ENCODE measurements around the gene PASK.

PASK gene

DNA sequence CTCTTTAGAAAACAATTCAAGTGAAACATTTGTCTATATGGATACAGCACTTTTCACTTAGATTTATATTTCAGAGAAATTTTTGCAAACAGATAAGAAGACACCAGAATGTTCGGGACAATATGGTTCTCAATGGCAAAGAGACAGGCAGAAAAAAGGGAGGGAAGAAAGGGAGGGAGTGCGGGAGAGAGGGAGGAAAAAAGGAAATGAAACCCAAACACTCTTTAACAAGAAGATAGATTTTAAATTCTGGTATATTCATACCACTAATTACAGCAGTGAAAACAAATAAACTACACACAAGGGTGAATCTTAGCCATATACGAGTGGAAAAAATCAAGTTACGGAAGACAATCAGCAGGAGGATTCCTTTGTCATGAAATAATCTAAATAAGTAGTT lies 3.0 kb downstream of the PASK start:
- no peak for DNase-seq (ENCODE audit: low read depth)

DNA sequence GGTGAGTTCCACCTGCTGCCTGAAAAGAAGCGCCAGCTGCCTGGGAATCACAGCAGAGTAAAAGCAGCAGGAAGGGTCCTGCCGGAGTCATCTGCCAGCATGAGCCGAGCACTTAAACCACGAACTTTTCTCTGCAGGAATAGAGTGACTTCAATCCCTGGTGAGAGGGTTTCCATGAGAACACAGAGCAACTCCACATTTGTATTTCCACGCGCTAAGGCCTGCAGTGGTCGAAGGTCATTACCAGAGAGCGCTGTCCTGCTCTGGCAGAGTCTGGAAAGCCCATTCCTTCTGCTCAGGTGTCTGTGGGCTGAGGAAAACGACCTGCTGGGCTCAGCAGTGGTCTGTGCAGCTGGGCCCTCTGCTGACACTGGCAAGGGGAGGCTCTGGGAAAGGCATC lies 6.7 kb downstream of the PASK start:
- DNase-seq (ENCODE audit: low read depth): no peak

DNA sequence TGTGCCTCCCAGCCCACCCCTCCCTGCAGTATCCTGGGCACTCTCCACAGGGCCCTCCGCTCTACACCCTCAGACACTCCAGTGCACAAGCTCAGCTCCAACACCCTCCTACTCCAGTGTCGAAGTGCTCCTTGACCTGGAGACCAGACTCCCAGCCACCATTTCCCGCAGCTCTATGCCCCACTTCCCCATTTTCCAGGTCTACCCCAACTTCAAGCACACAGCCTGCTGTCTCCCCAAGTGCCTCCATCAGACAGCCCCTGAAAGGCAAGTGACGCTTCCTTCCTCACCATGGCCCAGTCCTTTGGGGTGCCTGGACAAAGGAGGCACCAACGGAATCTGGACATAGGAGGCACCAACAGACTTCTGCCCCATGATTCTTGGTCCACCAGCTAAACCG lies 7.2 kb downstream of the PASK start:
- no peak for DNase-seq (ENCODE audit: low read depth)

DNA sequence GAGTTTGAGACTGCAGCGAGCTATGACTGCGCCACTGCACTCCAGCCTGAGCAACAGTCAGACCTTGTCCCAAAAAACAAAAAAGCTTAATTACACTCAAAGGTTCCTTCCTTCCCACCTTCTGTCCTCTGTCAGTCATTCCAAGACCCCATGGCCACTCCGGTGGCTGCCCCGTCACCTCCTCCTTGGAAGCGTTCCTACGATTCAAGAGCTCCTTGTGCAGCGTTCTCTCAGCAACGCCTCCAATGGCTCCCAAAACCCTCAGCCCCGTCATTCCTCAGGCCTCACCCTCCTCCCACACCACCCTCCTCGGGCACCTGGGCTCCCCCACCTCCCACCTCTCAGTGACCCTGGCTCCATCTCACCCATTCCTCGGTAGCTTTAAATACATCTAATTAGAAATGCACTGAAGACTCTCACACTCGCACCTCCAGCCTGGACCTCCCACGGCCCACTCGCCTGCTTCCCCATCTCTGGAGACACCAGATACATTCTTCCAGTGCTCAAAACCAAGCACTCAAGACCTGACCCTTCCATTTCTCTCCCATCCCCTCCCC lies 8.0 kb downstream of the PASK start:
- DNase-seq (ENCODE audit: low read depth): no peak

DNA sequence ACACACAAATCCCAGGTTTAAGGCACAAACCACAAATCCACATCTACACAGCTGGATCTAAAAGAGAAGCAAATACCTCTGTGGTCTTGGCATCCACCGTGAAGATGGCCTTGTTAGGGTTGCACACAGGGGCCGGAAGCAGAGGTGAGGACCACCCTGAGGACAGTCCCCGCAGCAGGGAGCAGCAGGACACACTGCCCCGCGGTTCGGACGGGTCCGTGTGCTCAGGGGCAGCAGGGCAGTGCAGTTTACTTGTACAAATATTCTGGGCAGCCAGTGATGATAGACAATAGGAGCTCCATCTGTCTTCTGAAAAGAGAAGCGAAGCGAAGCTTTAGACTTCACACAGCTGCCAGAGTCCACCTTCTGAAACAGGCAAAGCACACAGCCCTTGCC lies 8.8 kb downstream of the PASK start:
- no peak for DNase-seq (ENCODE audit: low read depth)

DNA sequence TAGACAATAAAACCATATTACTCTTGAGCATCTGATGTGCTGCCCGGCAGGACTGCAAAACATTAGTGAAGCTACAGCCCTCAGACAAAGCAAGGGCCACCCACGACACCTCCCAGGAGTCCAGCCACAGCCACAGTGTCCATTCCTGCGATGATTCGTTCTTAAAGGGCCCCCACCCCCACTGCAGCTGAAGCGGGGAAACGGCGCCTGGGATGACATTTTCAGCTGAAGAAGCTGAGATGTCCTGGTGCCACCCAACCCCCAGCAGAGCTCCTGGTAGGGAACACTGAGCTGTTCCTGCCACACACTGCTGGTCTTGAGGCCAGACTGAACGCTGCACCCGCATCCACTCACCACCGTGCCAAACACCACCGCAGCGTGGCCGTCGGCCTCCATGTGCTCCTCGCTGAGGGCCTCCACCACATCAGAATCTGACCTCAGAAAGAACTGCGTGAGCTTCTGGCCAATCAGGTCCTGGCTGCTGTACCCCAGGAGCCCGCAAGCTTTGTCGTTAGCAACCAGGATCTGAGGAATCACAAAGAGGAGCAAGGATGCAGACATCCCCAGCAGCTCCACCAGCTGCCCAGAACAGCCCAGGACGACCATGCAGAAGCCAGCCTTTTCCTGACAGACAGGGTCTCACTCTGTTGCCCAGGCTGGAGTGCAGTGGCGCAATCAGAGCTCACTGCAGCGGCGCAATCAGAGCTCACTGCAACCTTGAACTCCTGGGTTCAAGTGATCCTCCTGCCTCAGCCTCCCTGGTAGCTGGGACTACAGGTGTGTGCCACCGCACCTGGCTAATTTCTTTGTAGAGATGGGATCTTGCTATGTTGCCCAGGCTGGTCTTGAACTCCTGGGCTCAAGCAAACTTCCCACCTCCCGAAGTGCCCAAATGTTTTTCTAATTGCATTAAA lies 9.5 kb downstream of the PASK start:
- no peak for DNase-seq (ENCODE audit: low read depth)

DNA sequence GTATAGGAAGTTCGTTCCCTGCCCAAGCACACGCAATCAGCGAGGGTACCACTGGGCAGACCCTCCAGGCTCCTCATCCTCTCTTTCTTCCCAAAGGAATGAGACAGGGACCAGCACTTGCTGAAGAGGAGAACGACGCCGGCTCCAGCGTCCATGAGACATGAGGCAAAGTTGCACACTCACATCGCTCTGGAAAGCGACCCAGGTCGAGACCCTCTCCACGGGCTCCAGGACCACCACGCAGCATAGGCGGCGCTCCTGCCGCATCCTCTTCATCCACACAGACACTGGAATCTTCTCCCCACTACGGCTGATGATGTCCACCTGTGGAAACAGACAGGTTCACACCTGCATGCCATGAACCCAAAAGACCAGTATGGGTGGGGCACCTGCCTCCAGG lies 10.8 kb downstream of the PASK start:
- no peak for DNase-seq (ENCODE audit: low read depth)

DNA sequence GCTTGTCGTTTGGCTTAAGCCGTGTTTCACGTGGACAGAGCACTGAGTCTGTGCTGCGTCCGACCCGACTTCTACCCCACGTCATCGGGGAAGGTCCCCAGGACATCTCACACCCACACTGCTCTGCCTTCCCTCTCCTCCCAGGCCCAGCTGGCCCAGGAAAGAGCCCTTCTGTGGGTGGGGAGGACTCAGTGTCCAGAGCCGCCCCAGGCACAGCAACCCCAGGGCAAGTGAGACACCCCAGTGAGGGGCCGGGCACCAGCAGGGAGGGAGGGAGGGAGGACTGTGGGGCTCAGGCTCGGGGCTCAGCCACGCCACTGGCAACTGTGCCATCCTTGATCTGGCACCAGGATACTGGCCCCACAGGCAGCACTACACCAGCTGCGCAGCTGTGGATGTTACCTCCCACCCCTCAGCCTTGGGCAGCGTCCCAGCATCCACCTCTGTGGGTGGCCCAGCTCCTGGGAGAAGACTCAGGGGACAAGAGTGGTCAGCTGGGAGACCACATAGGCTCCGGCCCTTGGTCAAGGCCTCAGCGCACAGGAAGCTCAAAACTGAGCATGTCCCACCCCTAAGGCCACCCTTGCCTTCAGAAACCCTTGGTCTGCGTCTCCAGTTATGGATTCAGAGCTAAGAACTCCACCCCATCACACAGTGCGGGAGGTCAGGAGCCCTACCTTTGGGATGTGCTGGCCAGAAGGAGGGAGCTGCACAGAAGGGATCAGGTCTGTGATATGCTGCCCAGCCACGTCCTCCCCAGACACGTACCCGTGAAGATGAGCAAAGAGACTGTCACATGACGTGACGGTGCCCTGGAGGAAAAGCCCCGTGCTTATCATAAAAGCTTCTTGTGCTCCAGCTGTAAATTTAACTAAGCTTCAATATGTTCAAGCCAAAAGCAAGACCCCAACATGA lies 11.7 kb downstream of the PASK start:
- no peak for DNase-seq (ENCODE audit: low read depth)

DNA sequence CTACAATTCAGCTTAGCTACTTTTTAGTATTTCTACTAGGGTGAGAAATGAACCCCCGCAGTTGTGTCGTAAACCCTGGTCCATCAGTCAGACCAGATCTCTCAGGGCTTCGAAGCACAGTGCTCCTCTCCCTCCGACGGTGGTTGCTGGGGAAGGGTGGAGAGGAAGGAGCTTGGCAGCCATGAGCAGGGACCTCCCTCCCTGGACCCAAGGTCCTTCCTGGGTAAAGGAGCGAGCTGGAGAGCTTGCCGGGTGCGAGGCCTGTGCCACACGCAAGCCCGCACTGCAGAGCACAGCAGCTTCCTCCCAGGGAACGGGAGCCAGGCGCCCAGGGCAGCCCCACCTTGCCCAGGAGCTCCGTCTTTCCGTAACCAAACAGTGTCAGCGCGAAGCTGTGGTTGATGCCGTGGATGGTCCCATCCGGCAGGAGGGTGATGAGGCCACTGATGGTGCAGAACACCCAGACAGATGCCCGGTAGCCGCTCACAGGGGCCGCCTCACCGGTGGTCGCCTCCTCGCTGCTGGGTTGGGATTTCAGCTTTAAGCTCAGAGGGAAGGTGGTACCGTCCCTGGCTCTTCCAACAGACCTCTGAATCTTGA lies 12.5 kb downstream of the PASK start:
- DNase-seq (ENCODE audit: low read depth): no peak

DNA sequence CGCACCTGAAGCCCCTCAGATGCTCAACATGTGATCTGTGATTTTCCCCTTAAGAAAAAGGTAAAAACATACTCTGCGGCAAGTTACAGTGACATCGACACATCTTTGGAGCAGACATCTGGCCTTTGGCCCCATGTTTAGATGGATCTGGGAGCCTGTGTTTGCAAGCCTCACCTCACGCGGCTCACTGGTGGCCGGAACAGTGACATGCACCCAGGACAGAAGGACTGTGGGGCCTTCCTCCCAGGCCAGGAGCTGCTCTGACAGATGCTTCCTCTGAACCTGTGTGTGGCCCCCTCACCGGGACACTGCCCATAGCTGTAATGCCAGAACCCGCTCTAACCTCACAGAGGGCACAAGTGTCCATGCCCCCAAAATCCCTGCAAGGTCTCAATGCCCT lies 13.1 kb downstream of the PASK start:
- no peak for DNase-seq (ENCODE audit: low read depth)

DNA sequence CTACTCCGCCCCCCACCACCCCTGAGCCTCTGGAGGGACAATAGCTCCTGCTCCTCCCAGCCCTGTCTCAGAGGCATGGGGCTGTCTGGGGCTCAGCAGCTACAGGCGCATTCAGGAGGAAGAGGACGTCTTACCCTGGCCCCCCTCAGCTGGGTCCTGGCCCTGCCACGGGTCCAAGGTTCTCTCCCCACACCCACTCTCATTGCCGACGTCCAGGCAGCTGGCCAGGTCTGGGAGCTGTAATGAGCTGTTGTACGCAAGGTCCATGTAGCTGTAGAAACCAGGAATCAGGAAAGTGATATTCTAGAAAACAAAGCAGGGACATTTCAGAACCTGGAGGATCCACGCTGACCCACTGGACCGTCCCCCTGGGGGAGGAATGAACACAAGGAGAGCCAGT lies 13.5 kb downstream of the PASK start:
- no peak for DNase-seq (ENCODE audit: low read depth)

DNA sequence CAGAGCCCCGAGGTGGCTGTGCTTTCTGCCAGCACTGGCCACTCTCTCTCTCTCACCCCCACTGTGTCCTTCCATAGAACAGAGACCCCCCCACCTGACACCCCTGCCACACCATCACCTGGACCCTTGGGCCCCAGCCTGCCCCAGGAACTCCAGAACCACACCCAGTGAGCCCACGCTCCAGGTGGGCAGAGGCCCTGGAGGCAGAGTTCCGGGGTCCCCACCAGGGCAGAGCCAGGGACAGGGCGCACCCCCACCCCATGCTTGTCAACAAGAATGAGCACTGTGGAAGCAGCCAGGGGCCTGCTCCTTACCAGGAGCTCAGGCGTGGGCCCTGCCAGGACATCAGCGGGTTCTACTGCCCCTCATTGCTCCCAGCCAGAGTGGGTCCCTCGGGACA lies 14.6 kb downstream of the PASK start:
- DNase-seq (ENCODE audit: low read depth): no peak

DNA sequence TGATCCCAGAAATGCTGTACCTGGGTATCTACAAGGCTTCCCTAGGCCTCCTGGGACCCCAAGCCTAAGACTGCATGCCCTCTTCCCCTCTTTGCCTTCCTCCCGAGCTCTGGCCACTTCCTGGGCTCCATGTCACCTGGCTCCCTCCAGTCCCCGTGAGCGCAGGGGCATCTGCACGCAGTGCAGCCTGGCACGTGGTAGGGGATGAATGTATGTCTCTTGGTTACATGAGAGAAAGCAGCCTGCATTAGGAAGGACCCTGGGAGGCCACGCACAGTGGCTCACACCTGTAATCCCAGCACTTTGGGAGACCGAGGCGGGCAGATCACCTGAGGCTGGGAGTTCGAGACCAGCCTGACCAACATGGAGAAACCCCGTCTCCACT lies 15.8 kb downstream of the PASK start:
- DNase-seq (ENCODE audit: low read depth): no peak

DNA sequence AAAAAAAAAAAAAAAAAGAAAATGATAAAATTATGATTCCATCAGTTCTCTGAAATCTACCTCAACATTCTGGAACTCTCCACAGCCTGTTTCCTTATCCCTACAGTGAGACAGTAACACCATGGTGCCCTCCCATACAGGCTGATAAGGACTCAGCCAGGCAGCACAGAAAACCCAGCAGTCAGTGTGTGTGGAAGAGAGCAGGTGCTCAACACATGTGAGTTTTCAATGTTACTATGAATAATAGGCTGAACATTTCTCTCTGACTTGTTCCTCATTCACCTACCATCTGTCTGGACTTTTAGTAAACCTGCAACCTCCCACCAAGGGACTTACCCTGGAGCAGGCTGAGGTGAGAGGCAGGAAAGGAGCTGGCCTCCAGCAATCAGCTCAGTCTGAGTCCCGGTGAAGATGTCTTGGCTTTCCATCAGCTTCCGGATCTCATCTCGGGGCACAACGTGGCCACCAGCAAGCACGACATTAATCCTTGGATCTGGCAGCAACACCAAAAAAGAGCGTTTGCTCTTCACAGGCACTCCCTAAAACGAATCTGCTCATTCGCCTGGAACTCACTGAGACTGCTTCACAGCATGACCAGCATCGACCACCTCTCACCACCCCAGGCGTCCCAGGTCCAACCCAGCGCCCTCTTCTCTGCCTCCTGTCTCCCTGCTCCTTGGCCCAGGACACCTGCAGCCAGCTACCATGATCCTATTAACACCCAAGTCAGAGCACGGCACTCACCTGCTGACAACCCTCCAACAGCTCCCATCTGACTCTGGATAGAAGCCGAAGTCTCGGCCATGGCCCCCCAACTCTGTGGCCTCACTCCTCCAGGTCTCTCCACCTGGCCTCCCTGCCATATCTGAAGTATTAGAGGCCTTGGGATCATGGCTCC lies 16.5 kb downstream of the PASK start:
- DNase-seq (ENCODE audit: low read depth): no peak

DNA sequence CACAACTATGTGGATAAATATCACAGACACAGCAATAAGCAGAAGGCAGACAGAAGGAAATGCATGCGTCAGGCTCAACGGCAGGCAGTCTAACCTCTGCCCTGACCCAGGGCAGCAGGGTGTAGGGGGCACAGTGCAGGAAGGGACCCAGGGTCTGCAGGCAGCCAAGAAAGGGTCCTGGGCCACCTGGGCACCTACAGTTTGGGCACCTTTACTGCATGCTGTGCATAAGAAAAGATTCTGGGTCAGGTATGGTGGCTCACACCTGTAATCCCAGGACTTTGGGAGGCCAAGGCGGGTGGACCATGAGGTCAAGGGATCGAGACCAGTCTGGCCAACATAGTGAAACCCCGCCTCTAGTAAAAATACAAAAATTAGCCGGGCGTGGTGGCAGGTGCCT lies 17.7 kb downstream of the PASK start:
- no peak for DNase-seq (ENCODE audit: low read depth)

DNA sequence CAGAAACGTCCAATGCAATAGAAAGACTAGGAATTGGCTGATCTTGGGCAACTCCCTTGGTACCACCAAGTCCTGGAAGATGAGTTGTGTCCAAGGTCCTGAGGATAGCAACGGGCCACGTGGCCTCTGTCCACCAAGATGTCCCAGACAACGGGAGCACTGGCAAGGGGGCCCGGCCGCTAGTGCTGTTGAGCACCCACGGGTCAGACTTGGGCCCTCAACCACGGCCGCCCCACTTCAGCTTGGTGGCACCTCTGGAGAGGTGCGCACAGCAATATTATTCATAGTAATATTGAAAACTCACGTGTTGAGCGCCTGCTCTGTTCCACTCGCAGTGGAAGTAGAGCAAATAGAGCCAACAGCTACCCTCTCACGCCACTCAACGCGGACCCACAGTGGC lies 19.0 kb downstream of the PASK start:
- no peak for DNase-seq (ENCODE audit: low read depth)

DNA sequence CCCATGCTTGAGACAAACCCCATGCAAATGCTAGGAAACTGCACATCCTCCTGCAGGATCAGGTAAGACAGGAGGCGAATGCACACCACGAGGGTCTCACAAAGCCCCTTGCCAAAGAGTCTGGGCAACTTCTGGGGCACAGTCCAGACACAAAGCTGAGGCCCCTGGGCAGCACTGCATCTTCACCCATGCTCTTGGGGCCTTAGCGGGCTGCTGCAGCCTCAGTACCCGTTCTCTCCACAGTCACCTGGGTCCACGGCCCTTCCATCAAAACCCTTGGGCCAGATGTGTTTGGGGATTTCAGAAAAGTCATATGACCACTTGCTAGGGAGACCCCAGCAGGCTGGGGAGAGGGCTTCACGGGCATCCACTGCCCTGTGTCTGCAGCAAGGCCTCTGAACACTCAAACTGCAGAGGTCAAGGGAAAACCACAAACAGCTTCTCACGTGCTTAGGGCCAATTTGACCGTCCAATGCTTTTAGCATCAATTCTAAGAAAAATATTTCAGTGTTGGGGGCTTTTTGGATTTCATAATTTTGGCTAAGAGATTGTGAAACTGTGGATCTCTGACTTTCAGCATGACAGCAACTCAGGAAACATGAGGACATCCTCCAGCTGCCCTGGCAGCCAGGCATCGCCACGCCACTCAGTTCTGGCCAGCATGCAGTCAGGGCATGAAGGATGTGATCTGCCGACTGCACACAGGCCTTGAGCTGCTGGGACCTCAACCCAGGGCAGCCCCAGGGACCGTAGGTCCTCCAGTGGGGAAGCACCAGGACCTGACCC lies 20.0 kb downstream of the PASK start:
- no peak for DNase-seq (ENCODE audit: low read depth)

DNA sequence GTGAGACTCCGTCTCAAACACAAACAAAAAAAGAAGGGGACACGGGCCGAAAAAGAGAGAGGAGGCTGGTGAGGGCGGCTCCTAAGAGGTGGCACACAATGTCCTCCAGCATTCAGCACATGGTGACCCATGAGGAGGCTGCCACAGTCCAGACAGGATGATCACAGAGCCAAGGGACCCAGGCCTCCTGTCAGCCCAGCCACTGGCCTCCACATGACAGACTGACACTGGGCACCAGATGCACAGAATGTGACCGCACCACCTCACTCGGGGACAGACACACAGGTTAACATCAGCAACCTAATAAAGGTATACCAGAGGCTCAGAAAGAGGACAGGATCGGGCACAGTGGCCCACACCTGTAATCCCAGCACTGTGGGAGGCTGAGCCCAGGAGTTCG lies 21.0 kb downstream of the PASK start:
- DNase-seq (ENCODE audit: low read depth): no peak

DNA sequence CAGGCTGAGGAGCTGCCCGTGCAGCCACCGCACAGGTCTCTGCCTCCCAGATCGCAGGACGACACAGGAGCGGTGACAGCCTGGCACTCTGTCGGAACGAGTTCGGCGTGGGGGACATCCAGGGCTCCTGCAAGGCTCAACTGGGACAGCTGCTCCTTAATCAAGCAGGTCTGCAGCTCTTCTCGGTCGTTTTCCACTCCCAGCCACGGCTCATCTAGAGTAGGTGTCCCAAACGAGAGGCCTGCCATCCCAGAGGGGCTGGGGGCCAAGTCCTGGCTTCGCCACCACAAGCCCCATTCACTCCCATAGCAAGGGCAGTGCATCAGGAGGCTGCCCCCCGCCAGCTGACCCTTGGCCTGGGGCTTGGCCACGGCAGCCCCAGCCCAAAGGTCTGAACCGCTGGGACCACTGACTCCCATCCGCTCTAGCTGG lies 22.5 kb downstream of the PASK start:
- no peak for DNase-seq (ENCODE audit: low read depth)

DNA sequence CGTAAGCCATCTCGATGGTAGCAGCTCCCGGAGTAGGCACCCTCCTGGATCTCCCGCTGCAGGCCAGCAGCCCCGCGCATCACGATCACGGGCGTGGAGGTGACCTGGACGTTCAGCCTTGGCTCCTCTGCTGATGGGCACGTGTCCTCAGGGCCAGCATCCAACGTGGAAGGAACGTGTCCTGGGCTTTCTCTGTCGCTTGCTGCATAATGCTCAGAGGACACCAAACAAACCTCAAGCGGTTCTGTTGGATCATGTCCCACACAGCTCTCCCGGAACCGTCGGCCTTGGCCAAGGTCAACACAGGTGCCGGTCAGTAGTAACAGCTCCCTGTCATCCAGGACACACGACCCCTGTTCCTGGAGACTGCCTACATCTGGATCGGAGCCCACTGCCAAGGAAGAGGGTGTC lies 23.1 kb downstream of the PASK start:
- no peak for DNase-seq (ENCODE audit: low read depth)

DNA sequence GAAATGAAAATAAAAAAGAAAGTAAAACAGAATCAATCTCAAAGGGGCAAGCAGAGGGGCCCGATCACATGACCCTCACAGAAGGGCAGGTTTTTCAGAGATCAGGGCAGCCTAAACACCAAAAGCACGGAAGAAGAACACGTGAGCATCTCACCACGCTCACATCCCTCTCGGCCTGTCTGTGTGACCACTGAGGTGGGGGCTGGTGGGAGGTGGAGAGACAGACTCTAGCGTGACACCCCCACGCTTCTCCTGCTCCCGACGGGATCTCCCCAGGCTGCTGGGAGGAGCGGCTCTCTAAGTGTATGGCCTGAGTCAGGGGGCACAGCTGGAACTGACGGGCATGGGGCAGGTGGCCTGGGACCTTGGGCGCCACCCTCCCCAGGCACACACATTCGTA lies 23.6 kb downstream of the PASK start:
- no peak for DNase-seq (ENCODE audit: low read depth)
